OCI-LY1 (cell line): ENCODE data around the gene NIM1K.

Experiments used
- EZH2 ChIP-seq: fragments of 200-600 bp; sonication (generic), shearing (Covaris generic); IDR thresholded peaks from 2 replicates; pipeline ENCODE4 v1.8.0; 2017; ENCODE audit warnings: borderline replicate concordance, mixed run types, mild to moderate bottlenecking, antibody characterized with exemption, low read length, moderate library complexity, mixed read lengths
- TF ChIP-seq, protein P1 (sequence below): fragments of 200-600 bp; sonication (generic), shearing (Covaris generic); IDR thresholded peaks from 2 replicates; pipeline ENCODE4 v1.5.1; 2017; ENCODE audit warnings: mild to moderate bottlenecking, antibody characterized with exemption, low read length, moderate library complexity, mixed read lengths

DNA sequence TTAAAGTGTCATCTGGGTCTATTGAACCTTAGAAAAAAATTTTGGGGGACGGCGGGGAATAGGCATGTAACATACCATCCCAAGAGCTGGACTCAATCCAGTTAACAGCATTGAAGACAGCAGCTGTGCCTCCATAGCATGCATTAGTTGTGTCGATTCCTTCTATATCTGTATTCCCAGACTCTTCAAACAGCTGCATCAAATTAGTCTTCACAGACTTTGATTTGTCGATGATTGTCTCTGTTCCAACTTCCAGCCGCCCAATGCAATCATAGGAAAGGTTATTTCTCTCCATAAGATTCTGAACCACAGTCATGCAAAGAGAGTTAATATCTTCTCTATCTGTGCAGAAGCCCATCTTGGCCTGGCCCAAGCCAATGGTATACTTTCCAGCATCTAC lies 106.4 kb downstream of the NIM1K start:
- TF ChIP-seq, protein P1, sequence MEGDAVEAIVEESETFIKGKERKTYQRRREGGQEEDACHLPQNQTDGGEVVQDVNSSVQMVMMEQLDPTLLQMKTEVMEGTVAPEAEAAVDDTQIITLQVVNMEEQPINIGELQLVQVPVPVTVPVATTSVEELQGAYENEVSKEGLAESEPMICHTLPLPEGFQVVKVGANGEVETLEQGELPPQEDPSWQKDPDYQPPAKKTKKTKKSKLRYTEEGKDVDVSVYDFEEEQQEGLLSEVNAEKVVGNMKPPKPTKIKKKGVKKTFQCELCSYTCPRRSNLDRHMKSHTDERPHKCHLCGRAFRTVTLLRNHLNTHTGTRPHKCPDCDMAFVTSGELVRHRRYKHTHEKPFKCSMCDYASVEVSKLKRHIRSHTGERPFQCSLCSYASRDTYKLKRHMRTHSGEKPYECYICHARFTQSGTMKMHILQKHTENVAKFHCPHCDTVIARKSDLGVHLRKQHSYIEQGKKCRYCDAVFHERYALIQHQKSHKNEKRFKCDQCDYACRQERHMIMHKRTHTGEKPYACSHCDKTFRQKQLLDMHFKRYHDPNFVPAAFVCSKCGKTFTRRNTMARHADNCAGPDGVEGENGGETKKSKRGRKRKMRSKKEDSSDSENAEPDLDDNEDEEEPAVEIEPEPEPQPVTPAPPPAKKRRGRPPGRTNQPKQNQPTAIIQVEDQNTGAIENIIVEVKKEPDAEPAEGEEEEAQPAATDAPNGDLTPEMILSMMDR: no peak
- no peak for TF ChIP-seq EZH2
